ACC112 (cell line): Measurements from ENCODE around the gene CYB5R4.

Experiments used
- H2AFZ ChIP-seq: fragments of 200-600 bp; sonication (generic); one replicate; pipeline ENCODE4 v1.6.0; 2017; ENCODE audit warnings: antibody characterized with exemption, low read length; ENCODE audit not compliant: unreplicated experiment
- H3K27ac ChIP-seq: fragments of 200-600 bp; sonication (generic); 2 replicates; pipeline ENCODE4 v1.5.1; 2014; ENCODE audit warnings: low read depth, mild to moderate bottlenecking, antibody characterized with exemption, low read length, moderate library complexity
- H3K27me3 ChIP-seq: fragments of 200-600 bp; sonication (generic); 2 replicates; pipeline ENCODE4 v1.6.1; 2014; ENCODE audit warnings: mild to moderate bottlenecking, antibody characterized with exemption, low read length, moderate library complexity, mixed read lengths; ENCODE audit not compliant: insufficient read depth
- H3K36me3 ChIP-seq: fragments of 200-600 bp; sonication (generic); 2 replicates; pipeline ENCODE4 v1.6.1; 2016; ENCODE audit warnings: mild to moderate bottlenecking, antibody characterized with exemption, low read length, moderate library complexity, mixed read lengths; ENCODE audit not compliant: insufficient read depth
- H3K4me1 ChIP-seq: fragments of 200-600 bp; sonication (generic); one replicate; pipeline ENCODE4 v1.6.1; 2016; ENCODE audit warnings: low read length, mixed read lengths; ENCODE audit not compliant: insufficient read depth, unreplicated experiment, control insufficient read depth
- H3K4me3 ChIP-seq: fragments of 200-600 bp; sonication (generic); 2 replicates; pipeline ENCODE4 v1.5.1; 2014; ENCODE audit warnings: mild to moderate bottlenecking, low read depth, low read length
- H3K79me2 ChIP-seq: fragments of 200-600 bp; sonication (generic); one replicate; pipeline ENCODE4 v1.6.0; 2016; ENCODE audit warnings: low read length; ENCODE audit not compliant: control insufficient read depth, unreplicated experiment, insufficient read depth

CYB5R4 gene

GRCh38 chr6:83859410-83860358 is at the start of gene CYB5R4:
CYB5R4 (plus strand) TSS chr6:83859689; CDS start chr6:83859783, 94 bp downstream.
- Histone ChIP-seq H3K27ac (no peak within 1 kb of the TSS), H3K79me2 (peaks cover 25% of the 10 kb centered on the region), H3K36me3 (peaks cover 5% of the 10 kb centered on the region; the same call in 1 of the 2 replicates), H3K27me3 (peaks cover 36% of the 10 kb centered on the region), H2AFZ (peak within 1 kb of the TSS; percentile 44), H3K4me1 (peaks cover 8% of the 10 kb centered on the region), H3K4me3 (peak within 1 kb of the TSS; percentile 87)

DNA sequence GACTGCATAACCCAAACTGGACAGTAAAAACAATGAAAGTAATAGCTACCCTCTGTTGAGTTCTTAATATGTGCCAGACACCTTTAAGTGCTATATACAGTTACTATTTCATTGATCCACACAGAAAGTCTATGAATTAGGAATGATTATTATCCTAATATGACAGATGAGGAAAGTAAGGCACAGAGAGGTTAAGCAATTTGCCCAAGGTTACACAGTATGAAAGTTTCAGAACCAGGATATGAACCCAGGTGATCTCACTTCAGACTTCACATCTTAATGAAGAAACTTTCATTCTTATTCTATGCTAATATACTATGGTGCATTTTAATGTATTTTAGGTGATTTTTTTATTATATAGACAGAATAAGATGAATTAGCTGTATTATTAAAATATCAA is 46.9 kb upstream of the CYB5R4 start:
- H3K27ac ChIP-seq = no peak overlapping the region
- H3K36me3 ChIP-seq = no peaks in the 10 kb centered on the region
- no peaks in the 10 kb centered on the region for H3K79me2 ChIP-seq
- no peak overlapping the region for H3K4me3 ChIP-seq
- H2AFZ ChIP-seq = no peak overlapping the region
- H3K27me3 ChIP-seq = no peaks in the 10 kb centered on the region
- peaks cover 10% of the 10 kb centered on the region for H3K4me1 ChIP-seq

GRCh38 chr6:83815631-83816272 is 43.7 kb upstream of the CYB5R4 start:
- Histone ChIP-seq H2AFZ (no peak overlapping the region), H3K4me3 (no peak overlapping the region), H3K27ac (no peak overlapping the region), H3K27me3 (no peaks in the 10 kb centered on the region), H3K79me2 (no peaks in the 10 kb centered on the region), H3K4me1 (peaks cover 10% of the 10 kb centered on the region), H3K36me3 (no peaks in the 10 kb centered on the region)

- Histone ChIP-seq H3K36me3 (no peaks in the 10 kb centered on the region), H3K79me2 (no peaks in the 10 kb centered on the region), H2AFZ (no peak overlapping the region), H3K4me3 (no peak overlapping the region), H3K27ac (no peak overlapping the region), H3K4me1 (peaks cover 14% of the 10 kb centered on the region), H3K27me3 (no peaks in the 10 kb centered on the region)
These were observed 36.8 kb upstream of the CYB5R4 start for GRCh38 chr6:83822629-83823169.

- Histone ChIP-seq H3K79me2 (no peaks in the 10 kb centered on the region), H3K4me1 (peaks cover 14% of the 10 kb centered on the region), H3K27me3 (no peaks in the 10 kb centered on the region), H3K27ac (peak overlapping the region; percentile 29; the same call in 1 of the 2 replicates), H3K4me3 (peak overlapping the region; percentile 23; the same call in 1 of the 2 replicates), H3K36me3 (no peaks in the 10 kb centered on the region), H2AFZ (peak overlapping the region; percentile 12)
These were observed 35.1 kb upstream of the CYB5R4 start for GRCh38 chr6:83824388-83824801.

GRCh38 chr6:83824831-83825230 is 34.7 kb upstream of the CYB5R4 start:
- peak overlapping the region; percentile 12 for H2AFZ ChIP-seq

DNA sequence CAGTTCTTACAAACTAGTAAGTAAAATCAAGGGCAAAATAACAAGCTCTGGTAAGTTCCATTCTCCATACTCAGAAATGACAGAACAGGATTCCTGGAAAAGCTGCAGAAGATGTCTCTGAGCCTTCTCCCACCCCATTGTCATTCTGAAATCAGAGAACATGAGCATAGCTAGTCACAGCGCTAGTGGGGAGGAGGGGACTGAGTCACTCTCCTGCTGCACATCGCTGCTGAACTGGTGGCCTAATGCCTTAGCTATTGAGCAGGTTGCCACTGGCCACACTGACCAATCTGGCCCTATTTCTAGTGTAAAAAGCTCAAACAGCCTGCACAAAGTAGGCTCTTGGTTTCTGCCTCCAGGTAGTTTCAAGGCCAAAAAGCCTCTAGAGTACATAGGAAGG is 32.4 kb upstream of the CYB5R4 start:
- H3K4me3 ChIP-seq = no peak overlapping the region
- peaks cover 9% of the 10 kb centered on the region; the same call in 1 of the 2 replicates for H3K27me3 ChIP-seq
- no peaks in the 10 kb centered on the region for H3K79me2 ChIP-seq
- H3K4me1 ChIP-seq = peaks cover 14% of the 10 kb centered on the region
- H3K27ac ChIP-seq = no peak overlapping the region
- H3K36me3 ChIP-seq = no peaks in the 10 kb centered on the region
- no peak overlapping the region for H2AFZ ChIP-seq

More at GRCh38 chr6:83824831-83825230, 34.7 kb upstream of the CYB5R4 start:
- no peaks in the 10 kb centered on the region for H3K36me3 ChIP-seq
- peaks cover 14% of the 10 kb centered on the region for H3K4me1 ChIP-seq
- H3K79me2 ChIP-seq = no peaks in the 10 kb centered on the region
- peak overlapping the region; percentile 23; the same call in 1 of the 2 replicates for H3K4me3 ChIP-seq
- H3K27ac ChIP-seq = peak overlapping the region; percentile 17; the same call in 1 of the 2 replicates
- no peaks in the 10 kb centered on the region for H3K27me3 ChIP-seq

DNA sequence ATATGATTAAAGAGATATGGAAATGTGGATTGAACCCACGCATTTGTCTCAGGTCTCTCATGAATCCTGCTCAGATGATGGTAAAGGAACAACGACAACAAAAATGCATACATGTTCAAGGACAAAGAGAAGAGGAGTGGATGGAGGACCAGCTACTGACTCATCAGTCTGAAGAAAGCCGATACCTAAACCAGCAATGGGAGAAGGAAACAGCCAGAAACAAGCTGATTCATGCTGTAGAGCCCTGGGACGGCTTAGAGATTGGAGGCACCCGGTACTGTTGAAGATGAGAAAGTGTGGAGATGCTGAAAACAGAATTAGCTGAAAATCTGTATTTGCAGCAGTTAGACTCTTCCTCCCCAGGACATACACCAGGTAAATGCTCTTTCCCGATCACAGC is 20.8 kb upstream of the CYB5R4 start:
- Histone ChIP-seq H3K27ac (no peak overlapping the region), H3K36me3 (no peaks in the 10 kb centered on the region), H3K4me1 (no peaks in the 10 kb centered on the region), H2AFZ (no peak overlapping the region), H3K79me2 (no peaks in the 10 kb centered on the region), H3K27me3 (peaks cover 56% of the 10 kb centered on the region), H3K4me3 (no peak overlapping the region)

DNA sequence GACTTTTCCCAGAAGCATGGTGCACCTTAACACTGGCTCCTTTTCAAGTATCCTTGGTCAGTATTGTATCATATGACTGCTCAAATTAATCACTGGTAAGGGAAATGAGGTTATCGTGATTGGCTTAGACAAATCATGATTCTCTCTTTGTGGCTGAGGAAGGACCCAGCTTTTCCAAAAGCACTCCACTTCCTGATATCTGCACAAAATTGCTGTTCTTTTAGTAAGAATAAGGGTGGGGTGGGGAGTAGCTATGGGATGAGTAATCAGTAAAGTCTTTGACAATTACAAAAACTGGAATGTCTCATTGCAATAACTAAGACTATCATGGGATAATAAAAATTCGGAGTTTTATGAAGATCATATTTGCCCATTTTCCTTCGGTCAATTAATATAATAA is 15.3 kb upstream of the CYB5R4 start:
- peaks cover 35% of the 10 kb centered on the region for H3K27me3 ChIP-seq
- no peaks in the 10 kb centered on the region for H3K36me3 ChIP-seq
- H3K4me1 ChIP-seq = no peaks in the 10 kb centered on the region
- no peak overlapping the region for H2AFZ ChIP-seq
- no peaks in the 10 kb centered on the region for H3K79me2 ChIP-seq
- H3K4me3 ChIP-seq = no peak overlapping the region
- no peak overlapping the region for H3K27ac ChIP-seq

- H3K4me3 ChIP-seq = no peak overlapping the region
- H3K27me3 ChIP-seq = peaks cover 44% of the 10 kb centered on the region
- H2AFZ ChIP-seq = no peak overlapping the region
These were observed 13.2 kb upstream of the CYB5R4 start for GRCh38 chr6:83846291-83846690.

More at GRCh38 chr6:83846291-83846690, 13.2 kb upstream of the CYB5R4 start:
- H3K27ac ChIP-seq = no peak overlapping the region
- no peaks in the 10 kb centered on the region for H3K36me3 ChIP-seq
- no peaks in the 10 kb centered on the region for H3K79me2 ChIP-seq
- no peaks in the 10 kb centered on the region for H3K4me1 ChIP-seq
